NCI-H2081 treated with DMSO at 0.1 percent for 48 hours (cell line): ENCODE results near the gene HYAL3.

Experiments used
- DNase-seq: peaks from one replicate; lab custom pipeline; 2025; lab: John Stamatoyannopoulos, UW

Gene HYAL3

DNA sequence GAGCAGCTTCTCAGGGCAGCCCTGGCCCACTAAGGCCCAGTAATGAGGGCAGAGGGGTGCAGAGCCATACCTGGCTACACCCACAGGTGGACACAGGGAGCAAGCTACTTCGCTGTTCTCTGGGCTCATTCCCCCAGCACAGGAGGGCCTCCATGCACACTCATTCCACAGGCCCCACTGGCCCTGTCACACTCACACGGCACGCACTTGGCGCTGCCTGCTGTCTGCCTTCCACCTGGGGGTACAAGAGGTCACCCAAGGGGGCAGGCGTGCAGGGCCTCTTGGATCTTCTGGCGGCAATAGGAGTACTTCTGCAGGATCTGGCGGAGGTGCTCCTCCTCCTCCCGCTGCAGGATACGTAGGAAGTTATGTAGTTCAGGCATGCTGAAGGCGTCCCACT lies 31.1 kb upstream of the HYAL3 start:
- DNase-seq: no peak

DNA sequence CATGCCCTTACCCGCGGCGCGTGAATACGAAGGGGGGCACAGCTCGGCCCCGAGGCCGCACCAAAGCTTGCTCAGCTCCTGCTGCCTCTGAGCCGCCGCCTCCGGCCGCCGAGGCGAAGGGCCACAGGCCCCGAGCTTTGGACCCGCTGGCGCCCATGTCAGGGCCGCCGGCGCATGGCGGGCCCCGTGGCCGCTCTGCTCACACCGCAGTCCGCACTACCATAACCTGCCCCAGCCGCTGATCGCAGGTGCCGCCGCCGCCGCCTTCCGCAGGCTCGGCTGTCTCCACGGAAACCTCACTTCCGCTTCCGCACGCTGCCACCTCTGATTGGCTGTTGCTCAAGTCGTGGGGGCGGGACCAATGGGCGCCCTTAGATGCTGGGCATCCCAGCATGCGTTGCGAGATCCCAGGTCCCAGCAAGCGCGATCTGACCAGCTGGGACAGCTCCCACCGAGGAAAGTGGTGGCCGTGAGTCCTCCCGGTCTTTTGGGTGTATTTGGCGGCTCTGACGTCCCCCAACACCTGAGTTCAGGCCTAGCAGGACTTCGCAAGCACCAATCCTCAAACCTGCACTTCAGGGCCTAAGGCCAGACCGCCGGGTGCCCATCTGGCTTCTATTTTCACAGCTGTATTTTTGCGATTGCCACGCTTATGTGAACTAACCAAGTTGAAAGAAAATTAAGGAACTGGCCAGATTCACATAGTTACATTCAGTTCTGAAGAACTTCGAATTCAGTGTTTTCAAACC lies 28.9 kb upstream of the HYAL3 start, which contains the start of gene TUSC2:
Gene TUSC2, minus strand, starts transcription at position 281 of the 749 bp plus-strand sequence. Its CDS starts 124 bp downstream, at position 157.
- DNase-seq: peak; percentile 67

DNA sequence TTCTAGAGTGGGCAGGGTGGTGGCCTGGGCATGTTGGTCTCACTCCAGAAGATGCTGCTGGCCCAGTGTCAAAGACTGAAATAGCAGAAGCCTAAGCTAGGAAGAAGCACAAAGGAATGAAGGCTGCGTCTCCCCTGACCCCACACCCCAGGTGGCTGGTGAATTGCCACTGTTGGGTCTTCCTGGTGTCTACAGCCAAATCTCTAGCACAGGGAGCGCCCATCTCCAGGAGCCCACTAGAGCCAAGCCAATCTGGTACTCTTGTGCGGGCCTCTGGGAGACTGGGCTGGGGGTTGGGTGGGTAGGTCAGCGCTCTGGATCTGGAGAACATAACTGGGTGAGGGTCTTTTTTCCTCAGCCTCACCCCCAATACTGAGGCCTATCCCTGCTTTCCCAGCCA lies 27.9 kb upstream of the HYAL3 start:
- no peak for DNase-seq

GRCh38 chr3:50326182-50326541 lies 27.0 kb upstream of the HYAL3 start:
- DNase-seq: no peak

DNA sequence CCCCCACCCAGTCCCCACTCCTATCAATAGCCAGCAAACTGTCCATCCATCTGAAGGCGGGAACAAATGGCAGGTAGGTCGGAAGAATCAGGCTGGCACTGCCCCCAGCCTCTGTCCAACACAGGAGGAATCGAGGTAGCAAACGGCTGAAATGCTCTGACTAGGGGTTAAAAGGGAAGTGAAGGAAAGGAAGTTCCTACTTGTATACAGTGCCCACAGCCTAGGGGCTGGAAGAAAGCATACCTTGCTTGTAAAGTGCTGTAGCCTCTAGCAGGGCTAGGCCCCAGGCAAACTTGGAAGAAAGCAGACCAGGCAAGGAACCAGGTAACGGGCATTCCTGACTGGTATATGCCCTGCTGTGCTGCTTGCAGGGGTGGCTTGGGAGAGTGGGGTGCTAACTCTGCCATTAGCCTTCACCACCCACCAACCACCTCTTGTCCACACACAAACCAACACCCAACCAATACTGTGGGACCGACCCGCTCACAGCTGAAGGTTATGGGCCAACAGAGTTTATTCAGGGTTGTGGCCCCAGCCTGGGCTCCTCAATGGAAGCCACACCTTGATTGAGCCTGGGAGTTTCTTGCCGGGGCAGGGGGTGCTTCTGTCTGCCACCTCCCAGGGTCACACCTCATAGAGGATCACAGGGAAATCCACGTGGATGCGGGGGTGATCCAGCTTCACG lies 26.4 kb upstream of the HYAL3 start:
- DNase-seq: no peak

DNA sequence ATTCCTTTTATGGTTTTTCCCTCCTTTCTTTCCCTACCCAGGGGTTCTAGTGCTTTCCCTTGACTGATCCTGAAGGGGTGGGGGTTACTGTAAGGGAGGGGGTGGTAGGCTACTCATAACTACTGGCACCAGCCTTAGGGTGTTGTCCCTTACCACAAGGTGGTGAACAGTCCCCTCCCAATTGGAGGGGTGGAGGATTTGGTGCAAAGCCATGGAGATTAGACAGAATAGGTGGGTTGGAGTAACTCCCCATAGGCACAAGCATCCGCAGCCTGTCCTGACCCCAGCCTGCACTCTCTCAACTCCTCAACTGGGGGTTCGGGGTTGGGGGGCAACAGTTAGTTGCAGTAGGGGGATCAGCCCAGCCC lies 25.9 kb upstream of the HYAL3 start:
- DNase-seq: no peak

DNA sequence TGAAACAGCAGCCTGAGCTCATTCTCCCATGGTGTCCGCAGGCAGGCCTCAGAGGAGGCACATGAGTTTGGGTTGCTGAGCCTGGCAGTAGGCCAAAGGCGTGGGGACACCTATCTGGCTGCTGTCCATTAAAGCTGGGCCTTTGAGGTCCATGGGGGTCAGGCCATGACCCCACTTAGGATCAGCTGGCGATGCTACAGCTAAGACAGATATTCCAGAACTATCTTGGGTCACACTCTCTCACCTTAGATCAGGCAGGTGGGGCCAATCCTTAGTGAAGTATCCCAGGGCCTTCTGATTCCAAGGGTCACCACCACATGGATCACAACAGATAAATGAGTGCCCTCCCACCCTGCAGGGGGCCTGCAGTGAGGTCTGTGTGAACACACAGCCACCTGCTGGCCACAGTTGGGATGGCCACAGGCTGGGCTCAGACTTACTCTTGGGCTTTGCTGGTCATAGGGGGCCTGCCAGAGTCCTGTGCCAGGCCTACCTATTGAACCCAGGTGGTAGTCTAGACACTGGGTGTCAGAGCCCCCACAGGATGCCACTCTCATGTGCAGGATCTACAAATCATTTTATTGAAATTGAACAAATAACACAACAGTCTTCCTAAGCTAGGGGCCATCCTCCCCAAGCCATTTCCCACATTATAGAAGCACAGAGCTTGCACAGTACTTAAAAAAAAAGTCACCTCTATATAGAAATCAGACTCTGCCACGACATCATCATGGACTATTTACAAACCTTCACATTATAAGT lies 25.3 kb upstream of the HYAL3 start:
- DNase-seq: no peak

DNA sequence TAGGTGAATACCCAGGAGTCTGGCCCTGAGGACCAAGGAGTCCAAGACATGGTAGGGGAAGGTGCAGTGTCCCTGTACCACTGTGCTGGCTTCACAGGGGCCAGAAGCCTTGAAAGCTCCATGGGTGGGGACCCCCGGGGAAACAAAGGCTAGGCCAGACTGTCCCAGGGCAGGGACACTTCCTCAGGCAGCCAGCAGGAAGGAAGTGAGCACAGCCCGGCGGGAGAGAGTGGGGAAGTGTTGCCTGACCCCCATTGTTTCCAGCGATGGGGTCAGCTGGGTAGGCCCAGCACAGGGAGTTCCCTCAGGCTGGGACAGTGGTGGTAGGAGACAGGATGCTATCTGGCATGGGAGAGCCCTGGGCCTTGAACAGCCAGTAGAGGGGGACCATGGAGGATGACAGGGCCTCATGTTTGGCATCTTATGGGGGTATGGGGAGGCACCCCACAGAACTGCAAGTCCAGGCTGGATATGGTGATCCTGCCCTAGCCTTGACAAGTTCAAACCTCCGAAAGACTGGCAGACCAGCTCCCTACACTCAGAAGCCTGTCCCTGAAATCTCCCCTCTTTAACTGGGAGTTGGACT lies 24.5 kb upstream of the HYAL3 start:
- no peak for DNase-seq

DNA sequence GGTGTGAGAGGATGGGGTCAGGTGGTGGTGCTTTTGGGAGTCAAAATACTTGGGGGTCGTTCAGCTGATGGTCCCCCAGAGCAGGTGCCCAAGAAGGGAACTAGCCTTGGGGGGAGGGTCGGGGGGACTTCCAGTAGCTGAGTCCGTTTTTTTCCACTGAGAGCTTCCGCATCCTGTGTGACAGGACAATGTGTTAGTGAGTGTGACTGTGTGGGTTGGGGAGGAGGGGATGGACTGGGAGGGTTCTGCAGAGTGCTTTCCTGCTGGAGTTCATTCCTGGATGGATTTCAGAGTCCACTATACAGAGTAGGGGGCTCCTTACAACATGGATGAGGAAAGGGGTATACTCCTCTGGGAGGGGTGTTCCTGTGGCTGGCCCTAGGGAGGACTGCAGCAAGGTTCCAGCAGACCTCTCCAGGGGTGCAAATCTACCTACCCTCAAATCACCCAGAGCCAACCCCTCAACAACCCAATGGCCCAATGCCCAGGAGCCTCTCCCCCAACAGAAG lies 23.9 kb upstream of the HYAL3 start:
- no peak for DNase-seq

DNA sequence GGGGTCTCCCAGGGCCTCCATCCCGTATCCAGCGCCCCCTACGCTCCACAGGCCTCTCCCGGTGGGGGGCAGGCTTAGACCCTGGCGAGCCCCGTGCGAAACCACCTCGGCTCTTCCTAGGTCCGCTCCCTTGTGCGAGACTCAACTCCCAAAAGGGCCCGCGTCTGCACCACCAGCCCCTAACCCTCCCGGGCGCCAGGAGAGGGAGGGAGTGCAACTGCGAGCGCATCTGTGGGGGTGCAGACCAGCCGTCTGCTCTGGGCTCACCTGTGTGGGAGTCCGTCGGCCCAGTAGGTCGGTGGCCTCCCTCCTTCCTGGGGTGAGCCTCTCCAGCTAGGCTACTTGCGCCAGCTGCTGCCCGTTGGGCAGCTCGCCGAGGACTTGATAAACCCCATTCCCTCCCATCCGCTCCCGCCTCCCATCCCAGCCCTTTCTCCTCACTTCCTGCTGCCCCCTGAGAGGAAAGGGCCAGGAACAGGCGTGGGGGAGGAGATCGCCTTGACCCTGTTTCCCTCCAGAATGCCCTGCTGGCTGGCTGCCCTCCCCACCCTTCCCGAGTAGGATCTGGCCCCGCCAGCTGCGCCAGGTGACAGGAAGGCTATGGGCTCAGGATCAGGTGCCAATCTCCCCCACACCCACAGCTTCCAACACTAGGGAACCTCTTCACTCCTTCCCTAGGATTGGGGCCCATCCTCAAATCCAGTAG lies 23.3 kb upstream of the HYAL3 start, which contains the start of gene HYAL2:
Gene HYAL2, minus strand, starts transcription at position 360 of the 706 bp plus-strand sequence. CDS start 2,256 bp downstream, outside the sequence.
- DNase-seq: no peak

GRCh38 chr3:50322115-50322385 lies 22.8 kb upstream of the HYAL3 start:
- no peak for DNase-seq

DNA sequence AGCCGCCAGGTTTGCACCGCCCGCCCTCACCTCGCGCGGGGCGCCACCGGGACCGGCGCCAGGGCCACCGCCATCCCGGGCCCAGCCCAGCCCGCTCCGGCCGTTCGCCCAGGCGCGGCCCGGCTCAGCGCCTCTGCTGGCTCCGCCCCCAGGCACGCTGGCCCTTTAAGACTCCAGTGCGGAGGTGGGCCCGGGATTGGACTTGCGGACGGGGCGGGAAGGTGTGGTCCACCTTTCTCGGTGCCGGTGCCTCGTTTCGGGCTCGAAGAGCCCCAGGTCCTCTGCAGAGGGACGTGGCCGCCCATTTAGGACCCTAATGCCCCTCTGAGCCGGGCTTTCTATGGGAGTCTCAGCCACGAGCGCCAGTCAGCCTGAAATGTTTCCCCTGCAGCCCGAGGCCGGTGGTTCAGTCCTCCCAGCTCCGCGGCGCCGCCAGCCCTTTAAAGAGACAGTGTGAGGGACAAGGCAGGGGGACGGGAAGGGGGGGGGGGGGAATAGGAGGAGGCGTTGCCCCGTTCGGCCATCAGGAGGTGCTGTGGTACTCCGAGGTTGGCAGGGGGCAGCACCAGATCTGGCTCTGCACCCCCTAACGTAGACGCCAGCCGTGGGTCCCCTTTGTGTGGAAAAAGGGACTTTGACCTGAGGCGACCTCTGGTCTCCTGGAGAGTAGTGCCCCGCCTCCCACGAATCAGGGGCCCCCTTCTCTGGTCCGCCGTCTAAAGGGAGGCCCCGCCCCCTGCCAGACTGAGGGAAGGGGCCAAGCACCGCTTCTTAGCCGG lies 22.3 kb upstream of the HYAL3 start:
- DNase-seq: no peak

- DNase-seq: no peak
Measured at GRCh38 chr3:50320853-50321335, 21.7 kb upstream of the HYAL3 start.

- no peak for DNase-seq
Measured at GRCh38 chr3:50319894-50320625, 20.9 kb upstream of the HYAL3 start.

GRCh38 chr3:50319181-50319893 lies 20.1 kb upstream of the HYAL3 start:
- no peak for DNase-seq

GRCh38 chr3:50318615-50319014 lies 19.4 kb upstream of the HYAL3 start:
- DNase-seq: no peak

DNA sequence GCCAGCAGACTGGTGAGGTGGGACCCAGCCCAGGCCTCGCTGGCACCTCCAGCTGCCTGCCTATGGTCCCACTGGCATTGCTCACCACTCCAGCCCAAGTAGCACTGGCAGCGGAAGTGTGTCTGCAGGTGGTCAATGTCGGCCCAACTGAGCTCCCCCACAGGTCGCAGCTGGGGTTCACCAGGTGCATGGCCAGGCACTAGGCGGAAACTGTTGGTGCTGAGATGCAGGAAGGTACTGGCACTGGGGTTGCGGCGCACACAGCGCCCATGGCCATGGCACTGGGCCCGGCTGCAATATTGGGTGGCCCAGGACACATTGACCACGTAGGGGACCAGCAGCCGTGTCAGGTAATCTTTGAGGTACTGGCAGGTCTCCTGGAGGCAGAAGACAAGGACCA lies 19.0 kb upstream of the HYAL3 start:
- no peak for DNase-seq

DNA sequence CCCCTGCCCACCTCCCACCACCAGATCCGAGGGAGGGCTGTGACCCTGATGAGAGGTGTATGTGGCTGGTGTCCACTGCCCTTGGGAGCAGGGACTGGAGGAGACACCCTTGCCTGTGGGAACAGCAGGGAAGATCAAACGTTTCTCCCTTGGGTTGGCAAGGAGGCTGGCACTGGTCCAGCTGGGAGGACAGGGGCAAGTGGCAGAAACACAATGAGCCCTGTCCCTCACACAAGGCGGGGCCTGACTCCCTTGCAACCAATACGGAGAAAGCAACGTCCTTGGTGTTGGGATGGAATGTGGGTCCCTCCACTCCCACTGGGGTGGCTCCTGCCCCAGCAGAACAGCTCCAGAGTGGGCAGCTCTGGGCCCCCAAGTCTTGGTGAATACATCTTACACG lies 18.1 kb upstream of the HYAL3 start:
- DNase-seq: no peak

- no peak for DNase-seq
Measured at GRCh38 chr3:50316657-50317242, 17.5 kb upstream of the HYAL3 start.
